SH-SY5Y (cell line): ENCODE results near the gene NPW.

Experiments
- GATA2 ChIP-seq: IDR thresholded peaks from 2 replicates; pipeline ENCODE4 v1.6.1; 2011; ENCODE audit warnings: mild to moderate bottlenecking, low read depth, low read length
- GATA3 ChIP-seq: IDR thresholded peaks from 2 replicates; pipeline ENCODE4 v1.6.1; 2011; ENCODE audit warnings: low read depth, mild to moderate bottlenecking, low read length, moderate library complexity

GRCh38 chr16:1999866-2000514 is 19.6 kb upstream of the NPW start:
- no peak for TF ChIP-seq GATA2
- TF ChIP-seq GATA3: no peak
